HG02610 (cell line): ENCODE results near the gene OR9A4.

ENCODE experiments used
- ATAC-seq: cut with Tn5 transposase; IDR thresholded peaks from one replicate; pipeline ENCODE4 v1.9.1; 2021; ENCODE audit warnings: mild to moderate bottlenecking, moderate library complexity; ENCODE audit not compliant: unreplicated experiment

The OR9A4 gene

DNA sequence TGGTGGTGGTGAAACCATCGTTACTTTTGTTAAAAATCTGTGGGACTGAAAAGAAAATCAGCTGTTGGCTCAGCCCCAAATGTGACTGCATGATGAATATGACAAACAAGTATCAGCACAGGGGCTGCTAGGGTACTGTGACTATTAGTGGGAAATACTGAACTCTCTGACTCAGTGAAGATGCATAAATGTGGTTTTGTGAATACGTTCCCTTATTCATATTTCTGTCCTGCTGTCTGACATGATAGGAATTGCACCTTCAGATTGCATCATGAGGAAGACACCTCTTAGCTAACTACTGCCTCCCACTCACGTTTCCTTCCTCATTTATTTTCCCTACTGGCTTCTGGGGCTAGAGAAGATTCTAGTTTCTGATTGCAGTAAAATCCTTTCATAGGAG, 29.2 kb downstream of the OR9A4 start:
- ATAC-seq = no peak

DNA sequence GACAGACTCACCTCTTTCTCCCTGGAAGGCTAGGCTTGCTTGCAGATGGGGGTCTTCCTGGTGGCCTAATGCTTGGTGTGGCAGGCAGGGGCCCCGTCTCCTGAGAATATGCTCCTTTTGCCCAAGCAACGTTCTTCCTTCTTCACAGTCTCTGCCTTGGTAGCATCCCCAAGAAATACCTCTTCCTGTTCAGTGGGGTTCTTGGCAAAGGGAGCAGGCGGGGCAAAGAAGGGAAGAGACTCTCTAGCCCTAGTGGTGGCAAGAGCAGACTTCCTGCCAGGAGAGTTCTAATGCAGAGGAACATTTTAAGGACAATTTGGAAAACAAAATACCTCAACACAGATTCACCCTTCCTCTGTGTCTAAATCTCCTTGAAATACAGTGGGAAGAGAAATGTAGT, 30.6 kb downstream of the OR9A4 start, which contains the start of gene CLEC5A:
CLEC5A (minus strand) TSS at position 179 of the 400 bp plus-strand sequence. CDS start 682 bp downstream, outside the sequence.
- ATAC-seq = no peak

GRCh38 chr7:141949021-141949420, 32.8 kb downstream of the OR9A4 start:
- ATAC-seq = no peak

DNA sequence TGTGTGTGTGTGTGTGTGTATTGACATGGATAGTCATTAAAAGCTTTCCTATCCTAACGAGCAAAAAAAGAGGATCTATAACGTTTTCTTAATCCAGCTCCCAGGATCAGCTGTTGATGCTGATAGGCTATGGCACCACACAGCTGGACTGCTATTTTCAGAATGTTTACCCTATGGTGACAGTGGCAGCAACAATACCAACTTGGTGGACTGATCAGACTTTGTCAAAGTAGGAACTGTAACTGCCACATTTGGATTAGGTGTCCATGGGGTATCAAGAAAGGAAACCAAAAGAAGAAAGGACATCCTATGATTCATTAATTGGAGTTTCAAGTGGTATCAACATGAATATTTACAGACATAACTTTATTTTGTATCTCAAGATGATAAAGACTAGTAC, 33.3 kb downstream of the OR9A4 start:
- no peak for ATAC-seq

DNA sequence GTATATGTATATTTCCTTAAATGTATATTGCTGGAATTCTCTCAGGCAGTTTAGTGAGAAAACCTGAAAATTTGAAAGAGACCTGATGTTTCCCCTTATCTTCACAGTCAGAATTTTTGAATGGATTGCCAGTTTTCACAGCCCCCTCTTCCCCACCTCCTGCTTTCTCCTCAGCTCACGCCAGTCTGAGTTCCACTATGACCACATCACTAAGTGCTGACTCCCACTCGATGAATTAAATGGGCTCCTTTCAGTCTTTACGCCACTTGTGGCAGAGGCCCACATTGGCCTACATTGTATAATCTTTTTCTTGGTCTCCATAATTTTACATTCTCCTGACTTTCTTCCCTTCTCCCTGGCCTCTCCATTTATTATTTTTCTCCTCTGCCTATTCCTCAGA, 33.7 kb downstream of the OR9A4 start:
- no peak for ATAC-seq

DNA sequence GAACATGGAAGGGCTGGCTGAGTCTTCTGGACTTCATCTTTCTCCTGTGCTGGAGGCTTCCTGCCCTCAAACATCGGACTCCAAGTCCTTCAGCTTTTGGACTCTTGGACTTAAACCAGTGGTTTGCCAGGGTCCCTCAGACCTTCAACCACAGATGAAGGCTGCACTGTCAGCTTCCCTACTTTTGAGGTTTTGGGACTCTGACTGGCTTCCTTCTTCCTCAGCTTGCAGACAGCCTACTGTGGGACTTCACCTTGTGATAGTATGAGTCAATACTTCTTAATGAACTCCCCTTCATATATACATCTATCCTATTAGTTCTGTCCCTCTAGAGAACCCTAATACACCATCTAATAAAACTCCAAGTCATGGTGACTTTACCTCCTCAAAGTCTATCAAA, 34.6 kb downstream of the OR9A4 start:
- ATAC-seq = no peak

- ATAC-seq = no peak
Observed at GRCh38 chr7:141952461-141952860, 36.3 kb downstream of the OR9A4 start.

DNA sequence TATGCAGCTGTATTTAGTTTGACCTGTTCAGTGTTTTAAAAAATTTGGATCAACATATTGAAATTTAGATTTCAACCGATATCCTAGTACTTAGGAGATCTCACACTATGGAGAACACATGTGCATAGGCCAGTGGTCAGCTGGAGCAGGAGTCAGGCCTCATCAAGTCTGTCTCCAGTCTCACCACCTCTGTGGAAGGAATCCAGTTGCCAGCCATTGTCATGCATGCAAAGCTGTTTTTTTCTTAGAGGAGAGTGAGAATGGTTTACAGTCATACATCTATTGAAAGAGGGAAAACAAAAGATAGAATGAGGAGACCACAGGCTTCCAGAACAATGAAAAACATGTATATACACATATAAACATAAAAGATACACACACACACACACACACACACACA, 38.1 kb downstream of the OR9A4 start:
- no peak for ATAC-seq

DNA sequence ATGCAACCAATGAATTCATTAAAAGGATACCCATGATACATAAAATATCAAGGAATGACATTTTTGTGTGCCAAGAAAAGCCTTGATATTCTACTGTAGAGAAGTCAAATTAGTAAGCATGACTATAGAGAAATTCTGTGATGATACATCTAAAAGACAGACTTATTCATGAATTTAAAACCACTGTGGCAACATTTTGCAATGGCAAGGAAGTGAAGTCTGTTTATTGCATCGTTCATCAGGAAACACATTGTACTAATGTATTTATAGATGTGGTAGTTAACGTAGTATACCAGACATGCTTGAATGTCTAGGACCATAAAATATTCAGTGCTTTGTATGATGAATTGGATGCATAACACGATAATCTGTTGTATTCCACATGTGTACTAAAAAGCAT, 39.9 kb downstream of the OR9A4 start:
- ATAC-seq = no peak

GRCh38 chr7:141960687-141961422, 44.7 kb downstream of the OR9A4 start:
- peak; percentile 62 for ATAC-seq
